Measurements from ENCODE around the gene SOS1.

The SOS1 gene

GRCh38 chr2:39020383-39020782, 100.5 kb downstream of the SOS1 start:
- no peak for TF ChIP-seq FOXP2 (optimal IDR thresholded peaks at IDR 0.05; ENCODE audit: borderline replicate concordance, extremely low read depth, extremely low read length, insufficient read depth)
- no peak for TF ChIP-seq SIN3A (IDR thresholded peaks at IDR 0.05; ENCODE audit: borderline replicate concordance, insufficient read depth, low read length)
- no peak for TF ChIP-seq POLR2AphosphoS5 (IDR thresholded peaks at IDR 0.05; ENCODE audit: low read depth, low read length)
- no peak for TF ChIP-seq REST (IDR thresholded peaks at IDR 0.05; ENCODE audit: insufficient read depth in 1 of 2, low read depth in 2 of 2, low read length in 2 of 2)
- TF ChIP-seq TAF1 (IDR thresholded peaks at IDR 0.05; ENCODE audit: borderline replicate concordance, insufficient read depth, low read length), result no peak

- no peak for TF ChIP-seq REST (IDR thresholded peaks at IDR 0.05; ENCODE audit: insufficient read depth in 1 of 2, low read depth in 2 of 2, low read length in 2 of 2)
- no peak for TF ChIP-seq TAF1 (IDR thresholded peaks at IDR 0.05; ENCODE audit: borderline replicate concordance, insufficient read depth, low read length)
- TF ChIP-seq SIN3A (IDR thresholded peaks at IDR 0.05; ENCODE audit: borderline replicate concordance, insufficient read depth, low read length), result no peak
- no peak for TF ChIP-seq FOXP2 (optimal IDR thresholded peaks at IDR 0.05; ENCODE audit: borderline replicate concordance, extremely low read depth, extremely low read length, insufficient read depth)
- no peak for TF ChIP-seq POLR2AphosphoS5 (IDR thresholded peaks at IDR 0.05; ENCODE audit: low read depth, low read length)
Observed at GRCh38 chr2:39018638-39019037, 102.2 kb downstream of the SOS1 start.

GRCh38 chr2:39017334-39017733, 103.5 kb downstream of the SOS1 start:
- TF ChIP-seq FOXP2 (optimal IDR thresholded peaks at IDR 0.05; ENCODE audit: borderline replicate concordance, extremely low read depth, extremely low read length, insufficient read depth), result no peak
- TF ChIP-seq TAF1 (IDR thresholded peaks at IDR 0.05; ENCODE audit: borderline replicate concordance, insufficient read depth, low read length), result no peak
- TF ChIP-seq REST (IDR thresholded peaks at IDR 0.05; ENCODE audit: insufficient read depth in 1 of 2, low read depth in 2 of 2, low read length in 2 of 2), result no peak
- no peak for TF ChIP-seq POLR2AphosphoS5 (IDR thresholded peaks at IDR 0.05; ENCODE audit: low read depth, low read length)
- no peak for TF ChIP-seq SIN3A (IDR thresholded peaks at IDR 0.05; ENCODE audit: borderline replicate concordance, insufficient read depth, low read length)

GRCh38 chr2:39015424-39015823, 105.4 kb downstream of the SOS1 start:
- TF ChIP-seq POLR2AphosphoS5 (IDR thresholded peaks at IDR 0.05; ENCODE audit: low read depth, low read length) (no peak), SIN3A (IDR thresholded peaks at IDR 0.05; ENCODE audit: borderline replicate concordance, insufficient read depth, low read length) (no peak), REST (IDR thresholded peaks at IDR 0.05; ENCODE audit: insufficient read depth in 1 of 2, low read depth in 2 of 2, low read length in 2 of 2) (no peak), FOXP2 (optimal IDR thresholded peaks at IDR 0.05; ENCODE audit: borderline replicate concordance, extremely low read depth, extremely low read length, insufficient read depth) (no peak), TAF1 (IDR thresholded peaks at IDR 0.05; ENCODE audit: borderline replicate concordance, insufficient read depth, low read length) (no peak)

- TF ChIP-seq TAF1 (IDR thresholded peaks at IDR 0.05; ENCODE audit: borderline replicate concordance, insufficient read depth, low read length) (no peak), SIN3A (IDR thresholded peaks at IDR 0.05; ENCODE audit: borderline replicate concordance, insufficient read depth, low read length) (no peak), REST (IDR thresholded peaks at IDR 0.05; ENCODE audit: insufficient read depth in 1 of 2, low read depth in 2 of 2, low read length in 2 of 2) (no peak), FOXP2 (optimal IDR thresholded peaks at IDR 0.05; ENCODE audit: borderline replicate concordance, extremely low read depth, extremely low read length, insufficient read depth) (no peak), POLR2AphosphoS5 (IDR thresholded peaks at IDR 0.05; ENCODE audit: low read depth, low read length) (no peak)
Observed at GRCh38 chr2:39013871-39014270, 107.0 kb downstream of the SOS1 start.
